Right renal cortex interstitium (tissue), 3 donors: ENCODE measurements around the gene RND2. TPM values are rescaled to one million over a fixed set of nuclear protein-coding genes. Genes with fewer than 3 reads are reported as not detected.
"Not testable (repeated sequence)": the region's sequence is repeated elsewhere in the genome, so short reads cannot be mapped to it uniquely, and the experiment has no call there.

Experiments
- DNase-seq, 3 donors: peaks; one replicate each; pipeline ENCODE4 v3.0.0-alpha.2; 2013; ENCODE audit warnings: low read depth in 3 of 3, low spot score in 2 of 3
- polyA plus RNA-seq, 3 donors: library from polyadenylated mRNA; unstranded; fragments of 120-200 nt; gene quantifications; one replicate each; pipeline ENCODE4 v1.2.1, GENCODE V29; 2013; ENCODE audit not compliant: insufficient read length in 3 of 3

The RND2 gene, protein sequence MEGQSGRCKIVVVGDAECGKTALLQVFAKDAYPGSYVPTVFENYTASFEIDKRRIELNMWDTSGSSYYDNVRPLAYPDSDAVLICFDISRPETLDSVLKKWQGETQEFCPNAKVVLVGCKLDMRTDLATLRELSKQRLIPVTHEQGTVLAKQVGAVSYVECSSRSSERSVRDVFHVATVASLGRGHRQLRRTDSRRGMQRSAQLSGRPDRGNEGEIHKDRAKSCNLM
- 1 to 10 TPM; 3.1 to 4.0 (median 3.5) TPM for polyA plus RNA-seq

- DNase-seq: peak in 2 of 3 donors; percentile 89 to 90
Measured at GRCh38 chr17:43024407-43025289, at the start of gene RND2. Gene RND2 (plus strand): TSS chr17:43025231. CDS start chr17:43025348, 117 bp downstream.

DNA sequence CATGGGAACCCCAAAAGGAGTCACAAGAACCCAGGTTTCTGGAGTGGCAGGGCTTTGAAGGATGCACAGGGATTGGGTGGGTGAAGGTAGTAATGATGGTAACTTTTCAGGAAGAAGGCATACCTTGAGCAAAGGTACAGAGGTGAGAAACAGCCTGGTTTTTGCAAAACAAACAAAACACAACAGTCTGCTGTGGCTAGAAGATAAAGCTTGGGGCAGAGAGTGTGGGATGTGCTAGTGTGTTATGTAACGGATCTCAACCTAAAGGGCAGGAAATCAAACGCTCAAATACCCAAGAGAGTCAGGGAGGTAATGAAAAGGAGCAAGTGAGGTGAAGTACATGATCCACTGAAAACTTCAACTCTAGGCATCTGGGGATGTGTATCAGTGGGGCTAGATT is 49.8 kb upstream of the RND2 start:
- no peak for DNase-seq

DNA sequence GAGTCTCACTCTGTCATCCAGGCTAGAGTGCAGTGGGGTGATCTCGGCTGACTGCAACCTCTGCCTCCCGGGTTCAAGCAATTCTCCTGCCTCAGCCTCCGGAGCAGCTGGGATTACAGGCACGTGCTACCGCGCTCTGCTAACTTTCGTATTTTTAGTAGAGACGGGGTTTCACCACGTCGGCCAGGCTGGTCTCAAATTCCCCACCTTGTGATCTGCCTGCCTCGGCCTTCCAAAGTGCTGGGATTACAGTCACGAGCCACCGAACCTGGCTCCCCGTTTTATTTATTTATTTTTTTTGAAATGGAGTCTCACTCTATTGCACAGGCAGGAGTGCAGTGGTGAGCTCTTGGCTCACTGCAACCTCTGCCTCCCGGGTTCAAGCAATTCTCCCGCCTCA is 49.3 kb upstream of the RND2 start:
- DNase-seq: not testable (repeated sequence)

DNA sequence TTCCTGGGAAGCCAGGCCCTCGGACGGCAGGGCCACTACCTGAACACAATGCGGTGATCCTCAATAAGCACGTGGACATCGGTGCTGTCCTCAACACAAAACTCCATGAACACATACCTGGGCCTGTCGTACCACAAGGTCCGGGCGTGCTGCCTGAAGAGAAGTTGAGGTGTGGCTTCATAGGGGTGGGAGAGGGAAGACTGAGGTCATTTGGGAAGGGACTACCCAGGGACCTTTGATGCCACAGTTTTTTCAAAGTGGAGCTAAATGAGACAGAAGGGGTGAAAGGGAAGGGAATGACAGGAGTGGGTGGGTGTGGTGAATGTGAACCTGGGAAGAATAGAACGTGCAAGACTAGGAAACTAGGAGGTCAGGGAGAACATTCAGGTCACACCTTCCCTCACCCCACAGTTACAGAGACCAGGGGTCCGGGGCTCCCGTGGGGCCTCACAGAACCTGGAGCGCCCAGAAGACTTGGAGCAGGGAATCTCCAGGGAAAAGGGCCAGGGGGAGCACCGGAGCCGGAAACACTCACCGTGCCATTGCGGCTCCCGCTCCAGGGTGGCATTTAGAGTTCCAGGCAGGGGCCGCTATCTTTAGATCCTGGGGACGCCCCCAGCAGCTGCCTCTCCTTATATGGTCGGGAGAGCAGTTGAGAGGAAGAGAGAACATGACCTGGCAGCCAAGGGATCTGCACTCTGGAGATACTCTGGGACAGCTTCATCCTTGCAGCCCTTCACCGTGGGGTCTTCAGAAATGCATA is 45.3 kb upstream of the RND2 start, which contains the start of gene PTGES3L:
Gene PTGES3L (minus strand): TSS at position 570 of the 763 bp plus-strand sequence. CDS start 27 bp downstream, at position 543.
- no peak for DNase-seq

DNA sequence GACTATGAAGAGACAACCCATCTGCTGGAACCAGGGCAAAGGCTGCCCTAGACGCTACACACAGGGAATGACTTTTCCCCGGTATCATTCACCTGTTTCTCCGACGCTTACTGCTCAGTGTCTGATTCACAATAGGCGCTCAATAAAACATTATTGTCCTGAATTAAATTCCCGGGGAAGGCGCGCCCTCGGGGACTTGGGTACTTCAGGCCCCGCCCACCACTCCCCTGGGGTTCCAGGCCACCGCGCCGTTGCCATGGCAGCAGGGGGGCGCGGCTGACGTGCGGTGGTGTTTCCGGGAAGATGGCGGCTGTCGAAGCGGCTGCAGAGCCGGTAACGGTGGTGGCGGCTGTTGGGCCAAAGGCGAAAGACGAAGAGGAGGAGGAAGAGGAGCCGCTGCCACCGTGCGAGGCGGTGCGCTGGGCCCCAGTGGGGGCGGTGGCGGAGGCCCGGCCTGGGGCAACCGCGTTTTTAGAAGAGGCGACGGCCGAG is 44.7 kb upstream of the RND2 start, which contains the start of gene RUNDC1:
Gene RUNDC1 (plus strand): TSS at position 292 of the 492 bp plus-strand sequence. CDS start 12 bp downstream, at position 304.
- peak; percentile 75 to 84 (median 76) for DNase-seq

GRCh38 chr17:42980766-42981397 is 44.1 kb upstream of the RND2 start:
- no peak for DNase-seq

DNA sequence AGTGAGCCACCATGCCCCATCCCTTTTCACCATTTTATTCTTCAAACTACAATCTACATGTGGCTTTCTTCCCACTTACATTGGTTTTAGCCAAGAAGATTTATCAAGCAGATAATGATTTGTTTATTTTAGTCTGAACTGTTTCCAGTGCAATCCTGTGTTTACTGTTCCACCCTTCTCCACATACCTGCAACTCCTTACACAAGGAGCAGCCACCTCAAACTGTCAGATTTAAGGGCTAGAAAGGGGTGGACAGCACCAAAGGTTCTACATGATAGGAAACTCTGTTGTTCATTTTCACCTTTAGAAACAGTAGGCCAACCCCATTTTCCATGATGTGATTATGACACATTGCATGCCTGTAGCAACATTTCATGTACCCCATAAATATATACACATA is 42.8 kb upstream of the RND2 start:
- DNase-seq: no peak

- DNase-seq: no peak
Measured at GRCh38 chr17:42985225-42985624, 39.8 kb upstream of the RND2 start.

- no peak for DNase-seq
Measured at GRCh38 chr17:42989141-42989540, 35.9 kb upstream of the RND2 start.

- DNase-seq: no peak
Measured at GRCh38 chr17:42989726-42990652, 35.0 kb upstream of the RND2 start.

GRCh38 chr17:42991471-42991870 is 33.6 kb upstream of the RND2 start:
- no peak for DNase-seq

GRCh38 chr17:42992872-42993271 is 32.2 kb upstream of the RND2 start:
- no peak for DNase-seq

GRCh38 chr17:42993913-42994312 is 31.1 kb upstream of the RND2 start:
- DNase-seq: not testable (repeated sequence)

DNA sequence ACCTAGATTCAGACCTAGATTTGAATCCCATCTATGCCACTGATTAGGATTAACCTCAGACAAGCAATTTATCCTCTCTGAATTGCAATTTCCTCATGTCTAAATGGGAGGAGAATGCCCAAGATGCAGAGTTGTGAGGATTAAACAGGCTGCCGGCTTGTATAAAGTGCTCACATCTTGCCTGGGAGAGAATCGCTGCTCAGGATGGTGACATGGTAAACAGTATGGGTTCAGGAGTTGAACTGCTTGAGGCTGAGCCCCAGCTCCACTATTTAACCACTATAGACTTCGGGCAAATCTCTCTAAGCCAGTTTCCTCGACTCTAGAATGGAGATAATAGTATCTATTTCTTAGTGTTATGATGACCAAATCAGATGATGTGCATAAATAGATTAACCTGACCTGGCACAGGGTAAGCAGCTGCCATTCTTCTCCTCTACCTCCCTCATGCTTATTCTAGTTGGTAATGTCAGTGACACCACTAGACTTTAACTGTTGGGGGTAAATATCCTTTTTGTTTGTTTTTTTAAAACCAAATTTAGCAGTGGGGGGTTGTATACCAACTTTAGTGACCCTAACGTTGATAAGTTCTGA is 27.5 kb upstream of the RND2 start:
- DNase-seq: no peak

- DNase-seq: peak; percentile 99 to 100 (median 100)
Measured at GRCh38 chr17:42997984-42998938, 26.8 kb upstream of the RND2 start, which contains the start of gene RPL27. Gene RPL27 (plus strand): TSS chr17:42998419. CDS start chr17:42998751, 332 bp downstream.

DNA sequence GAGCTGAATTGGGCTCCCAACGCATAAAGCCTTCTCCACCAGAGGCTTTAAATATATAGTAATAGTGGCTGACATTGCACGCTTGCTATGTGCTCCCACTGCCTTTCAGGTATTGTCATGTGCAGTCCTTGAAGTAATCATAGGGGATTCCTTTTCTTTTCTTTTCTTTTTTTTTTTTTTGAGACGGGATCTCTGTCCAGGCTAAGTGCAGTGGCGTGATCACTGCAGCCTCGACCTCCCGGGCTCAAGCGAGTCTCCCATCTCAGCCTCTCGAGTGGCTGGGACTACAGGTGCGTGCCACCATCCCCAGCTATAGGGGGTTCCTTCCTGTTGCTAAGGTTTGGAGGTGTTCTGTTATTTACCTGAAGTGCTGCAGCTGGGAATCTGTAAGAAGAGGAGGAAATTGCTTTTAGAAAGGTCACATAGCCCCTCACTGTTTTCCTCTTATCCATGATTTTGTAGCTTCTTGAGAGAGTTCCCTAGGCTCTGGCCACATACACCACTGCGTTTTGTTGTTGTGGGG is 26.0 kb upstream of the RND2 start:
- no peak for DNase-seq

GRCh38 chr17:43000894-43001293 is 24.1 kb upstream of the RND2 start:
- DNase-seq: not testable (repeated sequence)
